ENCODE data around the gene FBXL13. TPM values are rescaled to one million over a fixed set of nuclear protein-coding genes. Genes with fewer than 3 reads are reported as not detected.

Gene FBXL13
- total and polyA plus RNA-seq, 2 of the 8 experiments (the other 6 are each of a cell fraction or from before 2014, with no cell fraction given): 1.2 to 2.8 TPM

GRCh38 chr7:102889851-102890250, 184.7 kb downstream of the FBXL13 start:
- Histone ChIP-seq H2BK12ac (ENCODE audit: low read depth, low read length) (no peak overlapping the region), H3K23ac (ENCODE audit: insufficient read length) (no peak overlapping the region), H3K4me1 (replicated peaks in 1 of 4; ENCODE audit: control insufficient read depth in 3 of 4, insufficient read depth in 4 of 4, low read length in 3 of 4) (no peaks in the 10 kb centered on the region), H2AFZ (ENCODE audit: low read length) (no peak overlapping the region), H4K20me1 (replicated peaks in 1 of 2; ENCODE audit: control insufficient read depth in 1 of 2, insufficient read depth in 2 of 2, low read length in 2 of 2) (no peaks in the 10 kb centered on the region), H4K8ac (ENCODE audit: extremely low read depth, insufficient read depth, low read length) (no peak overlapping the region), H3K79me2 (ENCODE audit: control insufficient read depth in 1 of 2, insufficient read depth in 2 of 2, low read length in 2 of 2) (no peaks in the 10 kb centered on the region), H3K27me3 (replicated peaks in 1 of 4; ENCODE audit: control insufficient read depth in 3 of 4, extremely low read depth in 1 of 4, insufficient read depth in 3 of 4, low read length in 3 of 4) (no peaks in the 10 kb centered on the region), H4K91ac (replicated peaks; ENCODE audit: insufficient read length, low read length) (no peak overlapping the region), H3K14ac (ENCODE audit: insufficient read length) (no peak overlapping the region), H3K79me1 (ENCODE audit: low read depth, low read length) (no peaks in the 10 kb centered on the region), H3K9ac (replicated peaks in 1 of 4; ENCODE audit: extremely low read depth in 1 of 4, low read depth in 3 of 4, low read length in 3 of 4) (no peak overlapping the region), H3K56ac (replicated peaks; ENCODE audit: insufficient read length, low read depth, low read length) (no peak overlapping the region), H3K4ac (replicated peaks; ENCODE audit: insufficient read length, low read depth, low read length) (no peak overlapping the region), H2BK15ac (ENCODE audit: low read length) (no peak overlapping the region), H3K36me3 (ENCODE audit: control insufficient read depth in 2 of 4, insufficient read depth in 4 of 4, low read length in 3 of 4) (no peaks in the 10 kb centered on the region), H2AK5ac (ENCODE audit: low read depth, low read length) (no peak overlapping the region), H3K27ac (ENCODE audit: low read depth, low read length) (no peak overlapping the region), H3K4me2 (ENCODE audit: insufficient read depth in 1 of 2, low read depth in 2 of 2, low read length in 2 of 2) (no peak overlapping the region), H3K9me3 (ENCODE audit: insufficient read depth in 2 of 2, low read depth in 1 of 2, low read length in 1 of 2) (no peaks in the 10 kb centered on the region; a peak in 1 of 4 replicates), H2BK5ac (ENCODE audit: low read depth, low read length) (no peak overlapping the region), H3K18ac (ENCODE audit: extremely low read depth, low read length) (no peak overlapping the region), H3K4me3 (ENCODE audit: extremely low read depth in 1 of 4, insufficient read depth in 2 of 4, low read depth in 3 of 4, low read length in 4 of 4) (no peak overlapping the region), H2BK20ac (ENCODE audit: low read length) (no peak overlapping the region), H4K5ac (ENCODE audit: insufficient read length, low read depth, low read length) (no peak overlapping the region), H2BK120ac (replicated peaks; ENCODE audit: low read depth, low read length) (no peak overlapping the region), H3K23me2 (ENCODE audit: low read depth, low read length) (no peaks in the 10 kb centered on the region)
- FAIRE-seq (no peak), DNase-seq (ENCODE audit: low read depth in 1 of 2, low spot score in 2 of 2) (no peak)
- 73% methylated on average over 2 of the region's 2 CpGs; no CpG with 5 or more reads in 1 of the 2 experiments for WGBS, 2 experiments (ENCODE audit: extremely low coverage in 1 of 2, insufficient coverage in 1 of 2, insufficient read length in 1 of 2, insufficient replicate concordance in 2 of 2, low coverage in 1 of 2, low lambda C conversion rate in 2 of 2, missing lambda C conversion rate in 1 of 2)
- TF ChIP-seq TAF7 (optimal IDR thresholded peaks at IDR 0.05; ENCODE audit: borderline replicate concordance, low read depth, low read length): no peak
- ChIA-PET CTCF (ENCODE audit: partially characterized antibody) (interaction anchor here (0.8 kb wide), 1 partner anchor 8 kb away, joined by 3 read pairs; no protein-coding TSS in a partner anchor), POLR2A (ENCODE audit: partially characterized antibody) (no interaction called here)

Measured in H1 (cell line).